Lower lobe of right lung (tissue), 2 donors: ENCODE data around the gene BCL11B. TPM values are rescaled to one million over a fixed set of nuclear protein-coding genes. Genes with fewer than 3 reads are reported as not detected.

Experiments
- ATAC-seq, 2 donors: fragments of 200-7000 bp; cut with Tn5 transposase; one replicate each; pipeline ENCODE4 v1.9.1; 2020 to 2022; ENCODE audit warnings: mild to moderate bottlenecking in 2 of 2, moderate library complexity in 2 of 2
- DNase-seq: peaks from one replicate; pipeline ENCODE4 v3.0.0-alpha.2; 2020
- H3K27ac ChIP-seq: fragments of 200-600 bp; one replicate; pipeline ENCODE4 v1.8.0; 2022
- H3K27me3 ChIP-seq: fragments of 200-600 bp; one replicate; pipeline ENCODE4 v1.8.0; 2022; ENCODE audit warnings: low read depth
- H3K36me3 ChIP-seq: fragments of 200-600 bp; one replicate; pipeline ENCODE4 v1.8.0; 2022; ENCODE audit warnings: mild to moderate bottlenecking
- H3K4me1 ChIP-seq: fragments of 200-600 bp; one replicate; pipeline ENCODE4 v1.8.0; 2022
- H3K4me3 ChIP-seq: fragments of 200-600 bp; one replicate; pipeline ENCODE4 v1.8.0; 2022; ENCODE audit warnings: mild to moderate bottlenecking
- H3K9me3 ChIP-seq: fragments of 200-600 bp; one replicate; pipeline ENCODE4 v1.8.0; 2022
- CTCF ChIP-seq: fragments of 200-600 bp; IDR thresholded peaks from one replicate; pipeline ENCODE4 v1.8.0; 2022; ENCODE audit warnings: antibody characterized with exemption, mild to moderate bottlenecking
- intact Hi-C: fragments of 100-400 bp; cut with DNase I; formaldehyde crosslinking; loops from one replicate; pipeline ENCODE4 v1.11.0; 2022
- total RNA-seq: library from RNA; stranded (reverse); fragmentation: NEBNext Ultra II Directional; extraction: Animal tissue kit (Norgen Biotek cat#: 25700); gene quantifications from one replicate; pipeline ENCODE4 v1.2.1, GENCODE V29; 2021
- donor health status: DM: no; HTN: yes; CAD: no; lungs with severe emphysema.

The BCL11B gene
- total RNA-seq, 1 donor from 2014 or later, result 2.3 TPM

GRCh38 chr14:99159341-99160340, 112.4 kb downstream of the BCL11B start:
- ATAC-seq, result no peak
- DNase-seq, result no peak
- H3K4me1 ChIP-seq, result peaks cover 14% of the 10 kb centered on the region
- TF ChIP-seq CTCF, result no peak
- H3K27ac ChIP-seq, result no peak overlapping the region
- H3K9me3 ChIP-seq, result no peaks in the 10 kb centered on the region
- H3K36me3 ChIP-seq, result no peaks in the 10 kb centered on the region
- intact Hi-C loops, result no loop called here
- no peak overlapping the region for H3K4me3 ChIP-seq
- H3K27me3 ChIP-seq, result no peaks in the 10 kb centered on the region

GRCh38 chr14:99158646-99159165, 113.3 kb downstream of the BCL11B start:
- DNase-seq (no peak), ATAC-seq (no peak)
- Histone ChIP-seq H3K27ac (no peak overlapping the region), H3K36me3 (no peaks in the 10 kb centered on the region), H3K27me3 (no peaks in the 10 kb centered on the region), H3K4me1 (peaks cover 14% of the 10 kb centered on the region), H3K9me3 (no peaks in the 10 kb centered on the region), H3K4me3 (no peak overlapping the region)
- intact Hi-C loops, result no loop called here
- TF ChIP-seq CTCF, result no peak

- intact Hi-C loops, result no loop called here
- ATAC-seq (no peak), DNase-seq (no peak)
- no peak for TF ChIP-seq CTCF
- peaks cover 14% of the 10 kb centered on the region for H3K4me1 ChIP-seq
- H3K27me3 ChIP-seq, result no peaks in the 10 kb centered on the region
- H3K36me3 ChIP-seq, result no peaks in the 10 kb centered on the region
- H3K27ac ChIP-seq, result no peak overlapping the region
- no peak overlapping the region for H3K4me3 ChIP-seq
- H3K9me3 ChIP-seq, result no peaks in the 10 kb centered on the region
These were observed 113.8 kb downstream of the BCL11B start for GRCh38 chr14:99158150-99158549.

- peaks cover 14% of the 10 kb centered on the region for H3K4me1 ChIP-seq
- TF ChIP-seq CTCF, result no peak
- no peak for ATAC-seq
- no peak overlapping the region for H3K27ac ChIP-seq
- no peaks in the 10 kb centered on the region for H3K9me3 ChIP-seq
- H3K27me3 ChIP-seq, result no peaks in the 10 kb centered on the region
- intact Hi-C loops, result no loop called here
- no peak overlapping the region for H3K4me3 ChIP-seq
- no peak for DNase-seq
- H3K36me3 ChIP-seq, result no peaks in the 10 kb centered on the region
These were observed 114.3 kb downstream of the BCL11B start for GRCh38 chr14:99157676-99158075.

- intact Hi-C loops, result no loop called here
- H3K27me3 ChIP-seq, result no peaks in the 10 kb centered on the region
- H3K4me1 ChIP-seq, result peaks cover 14% of the 10 kb centered on the region
- no peaks in the 10 kb centered on the region for H3K9me3 ChIP-seq
- DNase-seq, result no peak
- no peak overlapping the region for H3K27ac ChIP-seq
- TF ChIP-seq CTCF, result no peak
- H3K36me3 ChIP-seq, result no peaks in the 10 kb centered on the region
- ATAC-seq, result no peak
- no peak overlapping the region for H3K4me3 ChIP-seq
These were observed 114.8 kb downstream of the BCL11B start for GRCh38 chr14:99157246-99157645.
